Epidermal melanocyte (primary cell): ENCODE data around the gene PRMT3.
"Not testable (repeated sequence)": the region's sequence is repeated elsewhere in the genome, so short reads cannot be mapped to it uniquely, and the experiment has no call there.

Experiments
- DNase-seq: peaks from one replicate; pipeline ENCODE4 v3.0.0; 2011; ENCODE audit warnings: low spot score; ENCODE audit not compliant: insufficient read length

Gene PRMT3

DNA sequence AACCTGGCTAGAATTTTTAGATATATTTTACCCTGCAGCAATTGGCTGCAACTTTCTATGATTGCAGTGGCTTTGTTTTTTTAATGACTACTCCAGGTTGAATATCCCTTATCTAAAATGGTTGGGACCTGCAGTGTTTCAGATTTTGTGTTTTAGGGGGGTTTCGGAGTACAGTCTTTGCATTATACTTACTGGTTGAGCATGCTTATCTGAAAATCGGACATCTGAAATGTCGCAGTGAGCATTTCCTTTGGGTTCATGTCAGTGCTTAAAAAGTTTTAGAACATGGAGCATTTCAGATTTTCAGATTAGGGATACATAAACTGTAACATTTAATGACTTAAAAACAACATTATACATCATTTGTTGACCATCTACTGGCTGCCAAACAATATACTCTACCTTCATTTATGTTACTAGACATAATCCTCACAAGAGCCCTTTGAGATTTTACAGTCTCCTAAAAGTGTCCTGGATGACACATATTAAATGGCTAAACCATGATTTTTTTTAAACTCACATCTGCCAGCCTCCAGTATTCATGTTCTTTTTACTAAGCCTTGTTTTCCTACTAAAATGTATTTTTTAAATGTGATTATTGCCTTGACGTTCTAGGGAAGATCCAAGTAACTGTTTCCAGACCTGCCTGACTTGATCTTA, 66.3 kb downstream of the PRMT3 start:
- no peak for DNase-seq

DNA sequence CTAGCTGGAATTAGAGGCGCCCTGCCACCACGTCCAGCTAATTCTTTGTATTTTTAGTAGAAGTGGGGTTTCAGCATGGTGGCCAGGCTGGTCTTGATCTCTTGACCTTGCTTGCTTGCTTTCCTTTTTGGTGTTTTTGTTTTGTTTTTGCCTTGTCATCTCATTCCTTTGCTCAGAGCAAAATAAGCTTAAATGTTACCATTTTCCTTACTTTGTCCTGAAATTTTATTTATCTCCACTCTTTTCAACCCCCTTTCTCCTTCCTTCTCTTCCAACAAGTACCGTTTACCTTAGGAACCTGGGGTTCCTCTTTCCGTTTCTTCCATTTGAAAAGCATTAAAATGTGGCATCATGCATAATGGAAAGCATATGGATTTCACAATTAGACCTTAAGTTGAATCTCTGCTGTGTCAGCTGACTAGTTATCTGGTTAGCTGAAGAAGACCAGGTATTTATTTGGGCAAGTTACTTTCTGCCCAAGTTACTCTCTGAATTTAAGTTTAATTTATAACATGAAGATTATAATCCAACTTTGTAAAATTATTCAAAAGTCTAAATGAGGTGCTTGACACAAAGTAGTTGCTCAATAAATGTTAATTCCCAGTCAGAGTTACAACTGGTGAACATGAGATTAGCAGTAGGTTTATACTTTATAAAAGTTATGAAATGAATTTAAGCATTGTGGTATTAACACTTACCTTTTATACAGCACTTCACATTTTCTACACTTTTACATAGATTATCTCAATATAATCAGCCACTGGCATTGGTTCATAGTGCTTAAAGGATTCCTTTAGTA, 69.7 kb downstream of the PRMT3 start:
- DNase-seq: no peak

DNA sequence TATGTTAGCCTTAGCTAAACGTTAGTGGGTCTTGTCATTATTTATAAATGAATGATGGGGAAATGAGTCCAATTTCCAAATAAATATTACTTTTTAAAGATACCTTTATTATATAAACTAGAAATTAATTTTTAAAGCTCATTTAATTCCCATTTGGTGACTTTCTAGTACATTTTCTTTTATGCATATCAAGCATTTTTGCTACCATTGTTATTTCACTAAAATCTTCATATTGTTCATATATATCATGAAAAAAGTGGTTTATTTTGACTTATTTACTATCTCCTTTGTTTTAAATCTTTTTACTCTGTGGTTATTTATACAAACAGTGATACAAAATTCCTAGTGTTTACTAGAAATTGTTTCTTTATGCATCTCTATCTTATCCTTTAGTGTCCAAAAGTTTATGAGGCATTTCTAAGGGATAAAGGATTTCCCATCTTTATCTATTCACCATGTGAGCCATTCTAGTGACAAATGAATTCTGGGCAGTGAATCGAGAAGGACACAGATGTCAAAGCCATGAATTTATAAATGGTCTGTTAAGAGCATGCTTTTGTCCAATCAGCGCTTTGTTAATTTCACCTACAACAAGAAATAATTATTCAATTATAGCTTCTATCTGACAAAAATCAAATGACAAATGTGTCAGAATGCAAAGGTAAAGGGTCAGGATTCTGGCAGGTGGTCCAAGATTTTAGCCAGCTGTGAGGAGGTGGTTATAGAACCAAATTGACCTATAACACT, 70.6 kb downstream of the PRMT3 start:
- no peak for DNase-seq

DNA sequence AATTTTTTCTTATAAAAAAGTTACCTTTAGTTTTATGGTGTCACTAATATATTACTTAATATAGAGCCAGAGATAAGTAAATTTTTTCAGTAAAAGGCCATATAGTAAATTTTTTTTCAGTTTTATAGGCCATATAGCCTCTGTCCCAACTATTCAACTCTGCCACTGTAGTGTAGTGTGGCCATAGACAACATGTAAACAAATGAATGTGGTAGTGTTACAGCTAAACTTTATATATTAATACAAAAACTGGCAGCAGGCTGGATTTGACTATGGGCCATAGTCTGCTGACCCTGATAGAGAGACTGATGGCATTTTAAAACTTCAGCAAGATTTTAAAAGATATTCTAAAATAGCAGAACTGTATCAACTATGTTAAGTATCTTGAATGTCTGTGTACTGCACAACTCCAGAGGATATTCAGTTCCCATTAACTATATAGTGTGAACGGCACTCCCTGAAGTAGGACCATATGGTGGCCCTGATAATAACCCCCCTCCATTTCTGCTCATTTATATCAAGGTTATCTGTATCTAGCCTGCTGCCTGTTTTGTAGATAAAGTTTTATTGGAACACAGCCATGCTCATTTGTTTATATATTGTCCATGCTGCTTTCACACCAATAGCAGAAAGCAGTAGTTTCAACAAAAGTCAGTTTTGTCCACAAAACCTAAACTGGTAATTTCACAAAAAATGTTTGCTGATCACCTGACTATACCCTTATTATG, 71.6 kb downstream of the PRMT3 start:
- no peak for DNase-seq

DNA sequence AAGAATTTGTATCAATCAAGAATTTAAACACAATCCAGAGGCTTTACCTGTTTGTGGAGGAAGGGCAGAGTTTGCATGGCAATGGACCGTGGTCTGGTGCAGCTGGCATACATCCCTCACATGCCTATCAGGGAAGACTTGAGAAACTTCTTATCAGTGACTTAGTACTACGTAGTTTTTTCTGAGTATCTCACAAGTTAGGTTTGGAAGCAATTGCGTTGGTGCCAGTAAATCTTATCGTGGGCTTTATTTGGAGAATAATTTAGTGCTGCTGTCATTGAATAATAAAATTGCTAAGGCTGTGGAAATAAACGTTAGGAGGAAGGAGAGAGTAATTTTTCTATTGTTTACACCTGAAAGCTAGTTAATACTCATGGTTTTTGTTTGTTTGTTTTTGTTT, 72.3 kb downstream of the PRMT3 start:
- no peak for DNase-seq

- no peak for DNase-seq
Observed at GRCh38 chr11:20464518-20464917, 77.0 kb downstream of the PRMT3 start.

DNA sequence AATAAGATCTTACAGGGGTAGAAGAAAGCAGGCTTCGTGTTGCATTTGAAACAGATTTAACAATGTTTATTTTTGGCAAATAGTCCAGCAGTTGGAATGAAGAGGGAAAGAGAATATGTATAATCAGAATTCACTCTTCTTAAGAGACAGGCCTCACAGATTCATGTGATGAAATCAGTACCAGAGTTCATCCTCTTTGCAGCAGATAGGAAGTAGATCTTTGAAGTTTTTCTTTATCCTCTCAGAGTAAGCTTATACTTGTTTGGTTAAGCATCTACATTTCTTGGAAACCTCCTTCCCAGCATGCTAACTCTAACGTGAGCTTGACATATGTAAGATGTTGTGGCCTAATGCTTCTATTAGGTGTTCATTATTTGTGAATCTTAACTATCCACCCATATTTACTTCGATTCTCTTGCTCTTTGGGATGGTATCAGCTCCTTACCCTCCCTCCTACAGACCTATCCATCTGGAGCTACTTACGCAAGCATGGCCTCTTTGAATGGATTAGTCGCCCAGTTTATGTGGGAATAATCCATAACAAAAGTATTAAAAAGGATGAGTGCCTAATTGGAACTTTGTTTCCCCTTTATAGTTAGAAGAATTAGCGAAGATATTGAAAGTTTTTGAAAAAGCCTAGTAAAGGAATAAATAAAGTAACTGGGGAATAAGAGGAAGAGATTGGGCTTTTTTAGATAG, 80.1 kb downstream of the PRMT3 start:
- no peak for DNase-seq

GRCh38 chr11:20470348-20470747, 82.8 kb downstream of the PRMT3 start:
- DNase-seq: no peak

DNA sequence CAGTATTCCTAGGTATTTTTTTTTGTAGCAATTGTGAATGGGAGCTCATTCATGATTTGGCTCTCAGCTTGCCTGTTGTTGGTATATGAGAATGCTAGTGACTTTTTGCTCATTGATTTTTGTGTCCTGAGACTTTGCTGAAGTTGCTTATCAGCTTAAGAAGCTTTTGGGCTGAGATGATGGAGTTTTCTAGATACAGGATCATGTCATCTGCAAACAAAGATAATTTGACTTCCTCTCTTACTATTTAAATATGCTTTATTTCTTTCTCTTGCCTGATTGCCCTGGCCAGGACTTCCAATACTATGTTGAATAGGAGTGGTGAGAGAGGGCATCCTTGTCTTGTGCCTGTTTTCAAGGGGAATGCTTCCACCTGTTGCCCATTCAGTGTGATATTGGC, 84.4 kb downstream of the PRMT3 start:
- not testable (repeated sequence) for DNase-seq

DNA sequence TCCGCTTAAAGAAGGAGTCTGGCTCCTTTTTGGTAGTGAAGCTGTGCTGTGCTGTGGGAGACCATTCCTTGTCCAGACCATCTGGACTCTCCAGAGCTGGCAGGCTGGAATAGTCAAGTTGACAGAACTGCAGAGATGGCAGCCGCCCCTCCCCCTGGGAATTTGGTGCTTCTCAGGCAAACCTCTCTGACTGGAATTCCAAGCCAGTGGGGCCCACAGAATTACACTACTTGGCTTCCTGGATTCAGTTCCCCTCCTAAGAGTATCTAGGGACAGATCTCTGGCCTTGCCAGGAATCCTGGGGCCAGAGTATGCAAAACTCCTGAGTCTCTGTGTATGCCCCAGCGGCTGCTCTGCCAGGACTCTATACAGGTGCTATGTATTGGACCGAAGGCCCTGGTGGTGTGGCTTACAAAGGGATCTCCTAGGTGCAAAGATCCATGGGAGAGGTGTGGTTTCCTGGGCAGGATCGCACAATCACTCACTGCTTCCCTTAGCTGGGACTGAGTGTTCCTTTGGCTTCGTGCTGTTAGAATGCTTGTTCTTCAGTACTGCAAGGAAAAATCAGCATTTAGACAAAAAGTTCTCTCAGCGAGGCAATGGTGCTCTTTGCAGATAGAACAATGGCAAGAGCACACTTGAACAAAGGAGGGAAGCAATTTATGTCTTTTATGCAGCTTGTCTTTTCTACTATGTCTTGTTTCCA, 86.8 kb downstream of the PRMT3 start:
- no peak for DNase-seq

GRCh38 chr11:20474882-20475517, 87.5 kb downstream of the PRMT3 start:
- no peak for DNase-seq

GRCh38 chr11:20477418-20478090, 90.0 kb downstream of the PRMT3 start:
- no peak for DNase-seq

- DNase-seq: no peak
Observed at GRCh38 chr11:20479513-20479912, 92.0 kb downstream of the PRMT3 start.

DNA sequence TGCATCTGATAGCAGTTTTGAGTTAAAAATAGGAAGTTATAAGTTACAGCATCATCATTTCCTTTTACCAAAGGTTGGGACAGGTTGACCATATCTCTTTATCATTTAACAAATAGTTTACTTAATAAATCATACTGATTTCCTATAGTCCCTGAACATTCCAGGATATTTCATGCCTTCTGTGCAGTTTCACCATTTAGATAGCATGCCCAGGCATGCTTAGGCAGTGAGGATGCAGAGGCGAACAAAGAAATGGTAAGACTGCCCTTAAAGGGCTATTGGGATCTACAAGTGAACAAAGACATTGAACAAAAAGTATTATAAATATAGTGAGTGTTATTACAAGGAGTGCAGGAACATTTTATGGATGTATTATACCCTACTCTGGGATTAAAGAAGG, 96.4 kb downstream of the PRMT3 start:
- no peak for DNase-seq

DNA sequence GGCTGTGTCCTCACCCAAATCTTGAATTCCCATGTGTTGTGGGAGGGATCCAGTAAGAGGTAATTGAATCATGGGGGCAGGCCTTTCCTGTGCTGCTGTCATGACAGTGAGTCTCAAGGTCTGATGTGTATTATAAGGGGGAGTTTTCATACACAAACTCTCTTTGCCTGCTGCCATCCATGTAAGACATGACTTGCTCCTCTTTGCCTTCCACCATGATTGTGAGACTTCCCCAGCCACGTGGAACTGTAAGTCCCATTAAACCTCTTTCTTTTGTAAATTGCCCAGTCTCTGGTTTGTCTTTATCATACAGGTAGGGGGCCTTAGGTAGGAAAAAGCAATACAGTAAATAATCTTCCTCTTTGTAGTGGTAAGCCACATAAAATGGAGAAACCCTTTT, 96.9 kb downstream of the PRMT3 start:
- not testable (repeated sequence) for DNase-seq

DNA sequence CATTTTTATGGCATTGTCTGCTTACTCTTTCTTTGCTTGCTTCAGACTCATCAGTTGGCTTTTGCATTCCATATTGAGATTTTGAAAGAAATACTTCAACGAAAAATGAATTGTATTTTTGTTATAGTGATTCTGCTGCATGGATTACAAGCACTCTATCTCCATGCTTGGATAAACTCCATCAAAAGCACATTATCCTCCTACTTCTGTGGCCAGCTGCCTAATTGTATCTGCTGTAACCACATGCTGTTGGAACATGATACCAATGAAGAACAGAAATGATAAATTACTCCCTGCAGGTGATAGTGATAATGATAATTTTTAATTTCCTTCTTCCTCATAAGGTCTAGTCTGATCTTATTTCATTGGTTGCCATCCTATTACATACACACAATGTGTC, 100.8 kb downstream of the PRMT3 start:
- no peak for DNase-seq

GRCh38 chr11:20489948-20490347, 102.4 kb downstream of the PRMT3 start:
- no peak for DNase-seq

DNA sequence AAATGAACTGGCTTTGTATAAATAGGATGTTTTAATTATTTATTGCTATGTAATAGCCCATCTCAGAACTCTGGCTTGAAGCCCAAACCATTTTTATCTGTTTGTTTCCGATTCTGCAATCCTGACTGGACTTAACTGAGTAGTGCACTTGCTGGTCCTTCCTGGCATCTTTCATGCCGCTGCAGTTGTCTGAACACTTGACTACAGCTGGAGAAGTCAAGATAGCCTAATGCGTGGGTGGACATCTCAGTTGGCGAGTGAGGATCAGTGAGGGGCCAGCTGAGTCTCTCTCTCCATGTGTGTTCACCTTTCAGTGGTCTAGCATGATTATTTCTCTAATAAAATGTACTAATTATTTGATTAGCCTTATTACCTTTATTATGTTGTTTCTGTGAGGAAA, 105.8 kb downstream of the PRMT3 start:
- DNase-seq: no peak

GRCh38 chr11:20497124-20497792, 109.7 kb downstream of the PRMT3 start:
- no peak for DNase-seq
